SU-DHL-6 (cell line): ENCODE results near the gene GPD2.

Source experiments
- H2AFZ ChIP-seq: fragments of 200-600 bp; sonication (generic); 2 replicates; pipeline ENCODE4 v1.6.1; 2014; ENCODE audit warnings: low read depth, mild to moderate bottlenecking, moderate library complexity, mixed read lengths, antibody characterized with exemption, low read length; ENCODE audit not compliant: severe bottlenecking
- H3F3A ChIP-seq: fragments of 200-600 bp; shearing (Covaris generic); 2 replicates; pipeline ENCODE4 v1.6.0; 2016; ENCODE audit warnings: antibody characterized with exemption, mild to moderate bottlenecking; ENCODE audit not compliant: insufficient read depth
- H3K27ac ChIP-seq: fragments of 200-600 bp; sonication (generic); 2 replicates; pipeline ENCODE4 v1.5.1; 2016; ENCODE audit warnings: low read depth, mild to moderate bottlenecking, low read length, moderate library complexity, mixed read lengths
- H3K27me3 ChIP-seq: fragments of 200-600 bp; sonication (generic), shearing (Covaris generic); 2 replicates; pipeline ENCODE4 v1.6.0; 2014; ENCODE audit warnings: mild to moderate bottlenecking, low read length
- H3K36me3 ChIP-seq: fragments of 200-600 bp; sonication (generic); 2 replicates; pipeline ENCODE4 v1.6.1; 2014; ENCODE audit warnings: mild to moderate bottlenecking, low read length, mixed read lengths
- H3K4me2 ChIP-seq: fragments of 300-600, 200-600 bp; shearing (Covaris generic), sonication (generic); 2 replicates; pipeline ENCODE4 v1.6.0; 2014; ENCODE audit warnings: low read length, low read depth, mild to moderate bottlenecking; ENCODE audit not compliant: poor library complexity, severe bottlenecking
- H3K4me3 ChIP-seq: fragments of 200-600 bp; sonication (generic); 2 replicates; pipeline ENCODE4 v1.5.1; 2014; ENCODE audit warnings: antibody characterized with exemption, low read length, mild to moderate bottlenecking, mixed read lengths; ENCODE audit not compliant: insufficient read depth, poor library complexity, severe bottlenecking
- H3K79me2 ChIP-seq: fragments of 200-600 bp; sonication (generic); 2 replicates; pipeline ENCODE4 v1.6.1; 2014; ENCODE audit warnings: mild to moderate bottlenecking, low read length, moderate library complexity; ENCODE audit not compliant: insufficient read depth
- H3K9ac ChIP-seq: fragments of 200-600 bp; sonication (generic); 2 replicates; pipeline ENCODE4 v1.7.0; 2014; ENCODE audit warnings: mild to moderate bottlenecking, low read length
- H3K9me2 ChIP-seq: fragments of 200-600 bp; sonication (generic); replicated peaks from 2 replicates; pipeline ENCODE4 v1.6.1; 2014; ENCODE audit warnings: low read length; ENCODE audit not compliant: insufficient read depth
- H3K9me3 ChIP-seq: fragments of 200-600 bp; sonication (generic); 2 replicates; pipeline ENCODE4 v1.6.1; 2014; ENCODE audit warnings: low read length, mixed read lengths; ENCODE audit not compliant: insufficient read depth
- H4K20me1 ChIP-seq: fragments of 200-600 bp; sonication (generic); 2 replicates; pipeline ENCODE4 v1.6.1; 2014; ENCODE audit warnings: low read depth, mild to moderate bottlenecking, antibody characterized with exemption, low read length, moderate library complexity, mixed read lengths
- CTCF ChIP-seq: fragments of 200-600 bp; sonication (generic); IDR thresholded peaks from one replicate; pipeline ENCODE4 v1.5.1; 2017; ENCODE audit warnings: antibody characterized with exemption, mild to moderate bottlenecking, low read length, moderate library complexity; ENCODE audit not compliant: insufficient read depth, poor library complexity, severe bottlenecking
- EZH2phosphoT487 ChIP-seq: fragments of 200-600 bp; sonication (generic), shearing (Covaris generic); conservative IDR thresholded peaks from 2 replicates; pipeline ENCODE4 v1.6.1; 2018; ENCODE audit warnings: mild to moderate bottlenecking, antibody characterized with exemption, low read length, moderate library complexity, mixed read lengths

The GPD2 gene

GRCh38 chr2:156581280-156581679, 145.1 kb downstream of the GPD2 start:
- Histone ChIP-seq H3K36me3 (no peaks in the 10 kb centered on the region), H3K79me2 (no peaks in the 10 kb centered on the region), H3K27me3 (no peaks in the 10 kb centered on the region), H3F3A (no peaks in the 10 kb centered on the region), H3K9ac (no peak overlapping the region), H3K4me3 (no peak overlapping the region), H3K4me2 (no peak overlapping the region), H2AFZ (no peak overlapping the region), H4K20me1 (no peaks in the 10 kb centered on the region), H3K27ac (no peak overlapping the region), H3K9me2 (no peaks in the 10 kb centered on the region), H3K9me3 (no peaks in the 10 kb centered on the region)
- TF ChIP-seq CTCF: no peak
- no peak for TF ChIP-seq EZH2phosphoT487

- Histone ChIP-seq H3F3A (no peaks in the 10 kb centered on the region), H3K9me3 (no peaks in the 10 kb centered on the region), H3K4me2 (no peak overlapping the region), H3K9me2 (no peaks in the 10 kb centered on the region), H3K79me2 (no peaks in the 10 kb centered on the region), H3K27ac (no peak overlapping the region), H3K9ac (no peak overlapping the region), H2AFZ (no peak overlapping the region), H3K4me3 (no peak overlapping the region), H3K36me3 (no peaks in the 10 kb centered on the region), H3K27me3 (no peaks in the 10 kb centered on the region), H4K20me1 (no peaks in the 10 kb centered on the region)
- no peak for TF ChIP-seq CTCF
- no peak for TF ChIP-seq EZH2phosphoT487
Measured at GRCh38 chr2:156585457-156585856, 149.3 kb downstream of the GPD2 start.

- Histone ChIP-seq H4K20me1 (no peaks in the 10 kb centered on the region), H3K27ac (no peak overlapping the region), H2AFZ (no peak overlapping the region), H3K9me3 (no peaks in the 10 kb centered on the region), H3F3A (no peaks in the 10 kb centered on the region), H3K4me2 (no peak overlapping the region), H3K9ac (no peak overlapping the region), H3K4me3 (no peak overlapping the region), H3K9me2 (no peaks in the 10 kb centered on the region), H3K27me3 (no peaks in the 10 kb centered on the region), H3K79me2 (no peaks in the 10 kb centered on the region), H3K36me3 (no peaks in the 10 kb centered on the region)
- no peak for TF ChIP-seq EZH2phosphoT487
- no peak for TF ChIP-seq CTCF
Measured at GRCh38 chr2:156586621-156587020, 150.4 kb downstream of the GPD2 start.
